Stimulated activated CD8-positive, alpha-beta memory T cell treated with anti-CD3 and anti-CD28 coated beads, Interleukin-4, amount 100 ng/mL, for 24 hours (primary cell): ENCODE measurements around the gene NFU1.

ENCODE experiments used
- DNase-seq: peaks from one replicate; pipeline ENCODE4 v3.0.0-alpha.2; 2020; ENCODE audit warnings: low read depth

NFU1 gene

GRCh38 chr2:69436938-69437750, at the start of gene NFU1:
NFU1 (minus strand) TSS chr2:69437435; CDS start chr2:69437422, 13 bp downstream.
- peak; percentile 85 for DNase-seq

- no peak for DNase-seq
These were observed 46.5 kb upstream of the NFU1 start for GRCh38 chr2:69483696-69484095.

- DNase-seq, result no peak
These were observed 45.8 kb upstream of the NFU1 start for GRCh38 chr2:69483024-69483423.

GRCh38 chr2:69482471-69482870, 45.2 kb upstream of the NFU1 start:
- DNase-seq, result no peak

GRCh38 chr2:69481421-69481820, 44.2 kb upstream of the NFU1 start:
- no peak for DNase-seq

- DNase-seq, result no peak
These were observed 40.4 kb upstream of the NFU1 start for GRCh38 chr2:69477627-69478026.

- DNase-seq, result no peak
These were observed 37.5 kb upstream of the NFU1 start for GRCh38 chr2:69474688-69475087.

GRCh38 chr2:69471793-69472192, 34.6 kb upstream of the NFU1 start:
- no peak for DNase-seq

- no peak for DNase-seq
These were observed 33.7 kb upstream of the NFU1 start for GRCh38 chr2:69470911-69471310.

GRCh38 chr2:69469784-69470183, 32.5 kb upstream of the NFU1 start:
- no peak for DNase-seq

GRCh38 chr2:69469375-69469774, 32.1 kb upstream of the NFU1 start:
- no peak for DNase-seq

- no peak for DNase-seq
These were observed 29.5 kb upstream of the NFU1 start for GRCh38 chr2:69466728-69467127.

GRCh38 chr2:69465513-69466456, 28.6 kb upstream of the NFU1 start:
- DNase-seq, result no peak

GRCh38 chr2:69464575-69464974, 27.3 kb upstream of the NFU1 start:
- no peak for DNase-seq

GRCh38 chr2:69462780-69463179, 25.5 kb upstream of the NFU1 start:
- DNase-seq, result no peak

- no peak for DNase-seq
These were observed 24.2 kb upstream of the NFU1 start for GRCh38 chr2:69461404-69461803.

- DNase-seq, result no peak
These were observed 22.7 kb upstream of the NFU1 start for GRCh38 chr2:69459936-69460335.

GRCh38 chr2:69456950-69457445, 19.8 kb upstream of the NFU1 start:
- no peak for DNase-seq

GRCh38 chr2:69456154-69456553, 18.9 kb upstream of the NFU1 start:
- DNase-seq, result no peak

GRCh38 chr2:69454976-69455375, 17.7 kb upstream of the NFU1 start:
- DNase-seq, result no peak

GRCh38 chr2:69453475-69454129, 16.4 kb upstream of the NFU1 start:
- no peak for DNase-seq

GRCh38 chr2:69452687-69453086, 15.5 kb upstream of the NFU1 start:
- DNase-seq, result no peak
